Dermis microvascular lymphatic vessel endothelial cell (primary cell): ENCODE results near the gene NPDC1. TPM values are rescaled to one million over a fixed set of nuclear protein-coding genes. Genes with fewer than 3 reads are reported as not detected.

ENCODE experiments used
- DNase-seq, 2 donors: peaks; one replicate each; pipeline versions ENCODE4 v3.0.0 to v3.0.0-alpha.2; 2010; ENCODE audit warnings: low read depth in 2 of 2
- total RNA-seq: library from RNA; depleted of rRNA; stranded (reverse); fragments of >200 nt; gene quantifications from 2 replicates; pipeline ENCODE4 v1.2.1, GENCODE V29; 2014

The NPDC1 gene, protein sequence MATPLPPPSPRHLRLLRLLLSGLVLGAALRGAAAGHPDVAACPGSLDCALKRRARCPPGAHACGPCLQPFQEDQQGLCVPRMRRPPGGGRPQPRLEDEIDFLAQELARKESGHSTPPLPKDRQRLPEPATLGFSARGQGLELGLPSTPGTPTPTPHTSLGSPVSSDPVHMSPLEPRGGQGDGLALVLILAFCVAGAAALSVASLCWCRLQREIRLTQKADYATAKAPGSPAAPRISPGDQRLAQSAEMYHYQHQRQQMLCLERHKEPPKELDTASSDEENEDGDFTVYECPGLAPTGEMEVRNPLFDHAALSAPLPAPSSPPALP
- total RNA-seq: 10.0 and 14.4 TPM in 2 replicates

GRCh38 chr9:137046088-137046787, at the start of gene NPDC1:
Gene NPDC1 (minus strand): TSS chr9:137046177. CDS start chr9:137045989, 188 bp downstream.
- peak; percentile 57 to 83 for DNase-seq

- DNase-seq: no peak
Observed at GRCh38 chr9:137089232-137089947, 43.4 kb upstream of the NPDC1 start.

DNA sequence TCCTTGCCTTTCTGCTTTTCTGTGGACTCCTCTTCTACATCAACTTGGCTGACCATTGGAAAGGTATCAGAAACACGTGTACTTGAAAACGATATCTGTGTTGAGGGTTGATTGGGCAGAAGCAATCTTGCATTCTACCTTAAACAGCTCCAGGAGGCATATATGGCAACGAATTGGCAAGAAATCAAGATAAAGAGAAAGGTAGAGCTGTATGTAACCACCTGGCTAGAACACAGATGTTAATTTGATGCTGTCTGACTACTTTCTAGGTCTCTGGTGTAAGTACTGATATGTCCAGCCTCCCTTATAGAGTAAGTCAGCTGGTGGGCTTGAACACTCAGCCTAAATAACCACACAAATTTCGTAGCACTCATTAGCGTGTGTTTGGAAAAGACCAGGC, 42.1 kb upstream of the NPDC1 start:
- no peak for DNase-seq

GRCh38 chr9:137087409-137087925, 41.5 kb upstream of the NPDC1 start:
- DNase-seq: peak in 1 of 2 donors; percentile 12

GRCh38 chr9:137086531-137087408, 40.8 kb upstream of the NPDC1 start, which contains the start of gene MAN1B1:
Gene MAN1B1 (plus strand): TSS chr9:137086985. CDS start chr9:137087000, 15 bp downstream.
- DNase-seq: peak; percentile 97 to 99

DNA sequence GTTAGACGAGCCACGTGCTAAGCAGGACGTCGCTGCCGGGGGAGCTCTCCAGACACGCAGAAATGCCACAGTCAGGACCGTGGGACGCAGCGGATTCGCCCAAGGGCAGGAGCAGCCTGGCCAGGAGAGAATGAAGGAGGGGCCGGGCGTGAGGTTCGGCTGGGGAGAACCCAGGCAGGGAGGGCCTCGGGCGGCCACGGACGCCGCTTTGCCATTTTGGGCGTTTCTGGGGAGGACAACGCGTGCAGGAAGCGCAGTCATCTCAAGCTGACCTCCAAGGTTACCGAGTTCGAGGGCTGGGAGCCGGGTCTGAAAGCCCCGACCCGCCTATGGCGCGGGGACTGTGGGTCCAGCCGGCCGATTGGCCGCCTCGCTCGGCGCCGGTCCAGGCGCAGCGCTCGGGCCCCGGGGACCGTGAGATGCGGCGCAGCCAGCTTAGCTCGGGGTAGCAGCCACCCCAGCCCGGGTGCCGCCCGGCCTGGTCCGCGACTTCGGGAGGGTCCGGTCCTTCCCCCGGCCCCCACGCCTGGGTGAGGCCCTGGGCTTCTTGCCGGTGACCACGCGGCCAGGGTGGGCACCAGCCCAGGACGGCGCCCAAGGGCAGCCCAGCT, 40.0 kb upstream of the NPDC1 start:
- DNase-seq: peak in 1 of 2 donors; percentile 37

GRCh38 chr9:137084526-137084925, 38.5 kb upstream of the NPDC1 start:
- no peak for DNase-seq

DNA sequence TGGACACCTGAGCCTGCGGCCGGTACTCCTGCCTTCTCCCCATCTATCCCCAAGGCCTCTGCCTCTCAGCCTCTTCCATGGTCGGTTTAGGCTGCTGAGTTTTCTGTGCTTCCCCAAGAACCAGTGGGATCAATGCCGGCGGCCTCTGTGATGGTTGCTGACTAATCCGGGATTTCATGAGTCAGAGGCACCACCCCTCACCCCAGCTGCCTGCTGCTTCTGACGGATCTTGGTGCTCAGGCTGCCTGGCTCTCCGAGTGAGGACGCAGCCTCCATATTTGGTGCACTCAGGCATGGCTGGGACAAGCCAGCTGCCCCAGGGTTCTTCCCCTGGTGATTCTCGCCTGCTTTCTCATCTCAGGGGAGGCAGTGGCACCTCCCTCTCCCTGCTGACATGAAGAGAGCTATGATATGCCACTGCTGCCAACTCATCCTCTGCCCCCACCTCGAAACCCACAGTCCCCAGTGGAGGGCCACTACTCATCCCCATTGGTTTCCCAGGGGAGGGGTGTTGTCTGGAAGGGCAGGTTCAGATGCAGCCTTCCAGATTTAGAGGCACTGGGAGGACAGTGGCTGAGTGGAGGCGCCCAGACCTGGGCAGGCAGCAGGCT, 37.5 kb upstream of the NPDC1 start:
- peak in 1 of 2 donors; percentile 88 for DNase-seq

GRCh38 chr9:137082925-137083290, 36.9 kb upstream of the NPDC1 start:
- no peak for DNase-seq

- DNase-seq: no peak
Observed at GRCh38 chr9:137082222-137082924, 36.4 kb upstream of the NPDC1 start.

- no peak for DNase-seq
Observed at GRCh38 chr9:137080260-137081122, 34.5 kb upstream of the NPDC1 start.

- DNase-seq: no peak
Observed at GRCh38 chr9:137079401-137079787, 33.4 kb upstream of the NPDC1 start.

- no peak for DNase-seq
Observed at GRCh38 chr9:137078701-137079400, 32.9 kb upstream of the NPDC1 start.

DNA sequence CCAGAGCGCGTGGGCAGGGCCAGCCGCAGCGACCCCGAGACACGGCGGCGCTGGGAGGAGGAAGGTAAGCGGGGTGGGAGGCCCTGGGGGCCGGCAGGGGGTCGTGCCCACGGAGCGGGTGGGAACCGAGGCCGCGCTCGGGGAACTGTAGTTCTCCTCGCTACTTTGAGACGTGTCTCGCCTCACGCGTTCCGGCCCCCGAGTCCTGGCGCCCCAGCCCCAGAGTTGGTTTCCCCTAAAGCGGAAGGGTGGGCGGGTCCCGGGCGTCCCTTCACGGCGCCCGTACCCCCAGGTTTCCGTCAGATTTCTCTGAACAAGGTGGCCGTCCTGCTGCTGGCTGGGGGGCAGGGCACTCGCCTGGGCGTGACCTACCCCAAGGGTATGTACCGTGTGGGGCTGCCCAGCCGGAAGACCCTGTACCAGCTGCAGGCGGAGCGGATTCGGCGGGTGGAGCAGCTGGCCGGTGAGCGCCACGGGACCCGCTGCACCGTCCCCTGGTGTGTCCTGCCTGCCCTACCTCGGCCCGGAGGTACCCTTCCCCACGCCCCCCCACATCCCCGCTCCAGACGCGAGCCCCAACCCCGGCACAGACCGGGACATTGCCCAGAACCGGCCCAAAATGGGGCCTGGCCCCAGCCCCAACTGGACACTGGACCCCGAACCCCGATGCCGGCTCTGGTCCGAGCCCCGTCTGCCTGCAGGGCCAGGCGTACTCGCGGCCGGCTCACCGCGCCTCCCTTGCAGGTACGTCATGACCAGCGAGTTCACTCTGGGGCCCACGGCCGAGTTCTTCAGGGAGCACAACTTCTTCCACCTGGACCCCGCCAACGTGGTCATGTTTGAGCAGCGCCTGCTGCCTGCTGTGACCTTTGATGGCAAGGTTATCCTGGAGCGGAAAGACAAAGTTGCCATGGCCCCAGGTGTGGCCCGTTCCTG, 32.0 kb upstream of the NPDC1 start:
- peak in 1 of 2 donors; percentile 45 for DNase-seq

- peak; percentile 34 to 81 for DNase-seq
Observed at GRCh38 chr9:137077010-137077747, 31.2 kb upstream of the NPDC1 start, which contains the start of gene UAP1L1. Gene UAP1L1 (plus strand): TSS chr9:137077517. CDS start chr9:137077533, 16 bp downstream.

GRCh38 chr9:137076636-137077009, 30.6 kb upstream of the NPDC1 start:
- DNase-seq: no peak
